Epithelial cell of esophagus (primary cell): ENCODE results near the gene FAM222A.

Experiments used
- DNase-seq: peaks from one replicate; pipeline ENCODE4 v3.0.0; 2010; ENCODE audit warnings: low read depth
- H3K4me3 ChIP-seq: 2 replicates; pipeline ENCODE4 v1.5.1; 2011; ENCODE audit warnings: mild to moderate bottlenecking, low read length, control low read depth
- CTCF ChIP-seq: IDR thresholded peaks from 2 replicates; pipeline ENCODE4 v1.5.1; 2011; ENCODE audit warnings: low read depth, mild to moderate bottlenecking, low read length, control low read depth, inconsistent platforms; ENCODE audit not compliant: insufficient read depth; ENCODE audit errors: missing control alignments

The FAM222A gene

GRCh38 chr12:109741286-109741969 is 27.8 kb downstream of the FAM222A start:
- TF ChIP-seq CTCF: no peak
- H3K4me3 ChIP-seq: no peak overlapping the region
- no peak for DNase-seq

- DNase-seq: no peak
- no peak overlapping the region for H3K4me3 ChIP-seq
- TF ChIP-seq CTCF: no peak
These were observed 28.5 kb downstream of the FAM222A start for GRCh38 chr12:109741970-109742703.

GRCh38 chr12:109743076-109743910 is 29.7 kb downstream of the FAM222A start:
- DNase-seq: no peak
- no peak for TF ChIP-seq CTCF
- H3K4me3 ChIP-seq: no peak overlapping the region

- no peak overlapping the region for H3K4me3 ChIP-seq
- TF ChIP-seq CTCF: no peak
- DNase-seq: no peak
These were observed 30.4 kb downstream of the FAM222A start for GRCh38 chr12:109744026-109744425.

GRCh38 chr12:109744986-109745942 is 31.6 kb downstream of the FAM222A start:
- no peak for TF ChIP-seq CTCF
- DNase-seq: peak; percentile 24

More at GRCh38 chr12:109744986-109745942, 31.6 kb downstream of the FAM222A start:
- H3K4me3 ChIP-seq: no peak overlapping the region
